ENCODE results near the gene DDX23. TPM values are rescaled to one million over a fixed set of nuclear protein-coding genes. Genes with fewer than 3 reads are reported as not detected.

DDX23 gene
- total and polyA plus RNA-seq, 8 donors = 30.3 to 88.1 (median 57.2) TPM

- H3K27me3 ChIP-seq = peaks cover 0 to 13% (median 8%) of the 10 kb centered on the region in 3 donors
- intact Hi-C loops (cut with DNase I; ENCODE audit: low total_unique reads) = no loop called here
- WGBS, 5 donors = 86 to 92% (median 87%) methylated on average over 10 to 14 of the region's 14 CpGs
Observed at GRCh38 chr12:48800457-48800856, 51.5 kb downstream of the DDX23 start.

GRCh38 chr12:48796976-48797375 lies 55.0 kb downstream of the DDX23 start:
- TF ChIP-seq CTCF (IDR thresholded peaks at IDR 0.05) (no peak), POLR2A (IDR thresholded peaks at IDR 0.05) (no peak), EP300 (IDR thresholded peaks at IDR 0.05) (no peak), POLR2AphosphoS5 (IDR thresholded peaks at IDR 0.05) (no peak)
- intact Hi-C loops (cut with DNase I; ENCODE audit: low total_unique reads) = loop anchor here (5.0 kb wide), 1 partner anchor 45 kb away; no protein-coding TSS in a partner anchor
- Histone ChIP-seq H3K27me3 (peaks cover 0 to 13% (median 8%) of the 10 kb centered on the region in 3 donors), H3K9me3 (no peaks in the 10 kb centered on the region), H3K4me3 (no peak overlapping the region), H3K27ac (no peak overlapping the region), H3K36me3 (no peaks in the 10 kb centered on the region), H3K4me1 (peaks cover 0 to 16% (median 11%) of the 10 kb centered on the region in 4 donors)
- DNase-seq = no peak
- 75 to 86% (median 79%) methylated on average over 1 to 3 of the region's 3 CpGs for WGBS, 5 donors

More at GRCh38 chr12:48800457-48800856, 51.5 kb downstream of the DDX23 start:
- H3K4me3 ChIP-seq = no peak overlapping the region
- no peaks in the 10 kb centered on the region for H3K36me3 ChIP-seq
- H3K27ac ChIP-seq = no peak overlapping the region
- H3K9me3 ChIP-seq = no peaks in the 10 kb centered on the region
- TF ChIP-seq POLR2A (IDR thresholded peaks at IDR 0.05) (no peak), CTCF (IDR thresholded peaks at IDR 0.05) (no peak), EP300 (IDR thresholded peaks at IDR 0.05) (no peak), POLR2AphosphoS5 (IDR thresholded peaks at IDR 0.05) (no peak)
- no peak for DNase-seq
- H3K4me1 ChIP-seq = peaks cover 0 to 8% (median 7%) of the 10 kb centered on the region in 4 donors

- peak; percentile 84 to 92 for DNase-seq
- WGBS, 5 donors = 17 to 22% (median 20%) methylated on average over 12 of the region's 12 CpGs
- TF ChIP-seq POLR2A (IDR thresholded peaks at IDR 0.05) (no peak), POLR2AphosphoS5 (IDR thresholded peaks at IDR 0.05) (peak in 1 of 3 donors; percentile 62), CTCF (IDR thresholded peaks at IDR 0.05) (peak in 6 of 7 experiments; percentile 94 to 100 (median 98)), EP300 (IDR thresholded peaks at IDR 0.05) (no peak)
- Histone ChIP-seq H3K27ac (peak overlapping the region; percentile 11 to 54 (median 32)), H3K9me3 (no peaks in the 10 kb centered on the region), H3K4me3 (no peak overlapping the region), H3K4me1 (peaks cover 0 to 16% (median 11%) of the 10 kb centered on the region in 4 donors), H3K36me3 (no peaks in the 10 kb centered on the region), H3K27me3 (peaks cover 0 to 10% (median 8%) of the 10 kb centered on the region in 3 donors)
- intact Hi-C loops (cut with DNase I; ENCODE audit: low total_unique reads) = loop anchor here (5.0 kb wide), 1 partner anchor 44 kb away; no protein-coding TSS in a partner anchor
Observed at GRCh38 chr12:48795550-48796455, 56.2 kb downstream of the DDX23 start.

GRCh38 chr12:48794870-48795269 lies 57.1 kb downstream of the DDX23 start:
- Histone ChIP-seq H3K4me1 (peaks cover 4 to 24% (median 19%) of the 10 kb centered on the region in 4 donors), H3K36me3 (no peaks in the 10 kb centered on the region), H3K27ac (peak overlapping the region in 2 of 5 donors; percentile 11 to 54), H3K4me3 (no peak overlapping the region), H3K27me3 (peaks cover 0 to 2% (median under 1%) of the 10 kb centered on the region in 3 donors), H3K9me3 (no peaks in the 10 kb centered on the region)
- TF ChIP-seq EP300 (IDR thresholded peaks at IDR 0.05) (no peak), POLR2AphosphoS5 (IDR thresholded peaks at IDR 0.05) (no peak), CTCF (IDR thresholded peaks at IDR 0.05) (no peak), POLR2A (IDR thresholded peaks at IDR 0.05) (no peak)
- 51 to 68% (median 61%) methylated on average over 3 of the region's 3 CpGs for WGBS, 5 donors
- intact Hi-C loops (cut with DNase I; ENCODE audit: low total_unique reads) = loop anchor here (5.0 kb wide), 1 partner anchor 43 kb away; no protein-coding TSS in a partner anchor
- no peak for DNase-seq
